Tibial artery (tissue), 4 donors: ENCODE results near the gene FHDC1.
A peak's percentile ranks its signal among the peaks of the same experiment; 100 is the strongest.

Experiments used
- DNase-seq, 2 donors: peaks; one replicate each; pipeline ENCODE4 v3.0.0-alpha.2; 2019
- H3K27ac ChIP-seq, 2 donors: fragments of 200-600 bp; sonication (generic) in 1 of 2; 1 replicate in 1 of 2; 2 replicates in 1 of 2; pipeline ENCODE4 v1.5.1; 2018 to 2019; ENCODE audit warnings: mild to moderate bottlenecking in 1 of 2
- H3K27me3 ChIP-seq, 2 donors: fragments of 200-600 bp; sonication (generic) in 1 of 2; one replicate each; pipeline versions ENCODE4 v1.5.1 to v1.6.0; 2016 to 2019
- H3K36me3 ChIP-seq, 3 donors: fragments of 200-600 bp; sonication (generic) in 2 of 3; one replicate each; pipeline ENCODE4 v1.5.1; 2016 to 2019; ENCODE audit warnings: mild to moderate bottlenecking in 2 of 3
- H3K4me1 ChIP-seq, 4 donors: fragments of 200-600 bp; sonication (generic) in 2 of 4; 1 replicate in 3 of 4; 2 replicates in 1 of 4; pipeline ENCODE4 v1.5.1; 2016 to 2019
- H3K4me3 ChIP-seq, 2 donors: fragments of 200-600 bp; sonication (generic) in 1 of 2; 1 replicate in 1 of 2; 2 replicates in 1 of 2; pipeline ENCODE4 v1.5.1; 2018 to 2019; ENCODE audit warnings: mild to moderate bottlenecking in 2 of 2
- H3K9me3 ChIP-seq, 3 donors: fragments of 200-600 bp; sonication (generic) in 1 of 3; one replicate each; pipeline ENCODE4 v1.5.1; 2016 to 2019
- intact Hi-C: fragments of 100-400 bp; cut with DNase I; formaldehyde crosslinking; loops from one replicate; pipeline ENCODE4 v1.15.0; 2023; ENCODE audit warnings: low total_unique reads
- TF ChIP-seq, protein P1 (sequence below), 2 experiments: fragments of 200-600 bp in 1 of 2; fragments of 450-650 bp in 1 of 2; IDR thresholded peaks; one replicate each; pipeline ENCODE4 v1.5.1; 2017 to 2019; ENCODE audit warnings: antibody characterized with exemption in 2 of 2, mild to moderate bottlenecking in 1 of 2, moderate library complexity in 1 of 2

The FHDC1 gene

DNA sequence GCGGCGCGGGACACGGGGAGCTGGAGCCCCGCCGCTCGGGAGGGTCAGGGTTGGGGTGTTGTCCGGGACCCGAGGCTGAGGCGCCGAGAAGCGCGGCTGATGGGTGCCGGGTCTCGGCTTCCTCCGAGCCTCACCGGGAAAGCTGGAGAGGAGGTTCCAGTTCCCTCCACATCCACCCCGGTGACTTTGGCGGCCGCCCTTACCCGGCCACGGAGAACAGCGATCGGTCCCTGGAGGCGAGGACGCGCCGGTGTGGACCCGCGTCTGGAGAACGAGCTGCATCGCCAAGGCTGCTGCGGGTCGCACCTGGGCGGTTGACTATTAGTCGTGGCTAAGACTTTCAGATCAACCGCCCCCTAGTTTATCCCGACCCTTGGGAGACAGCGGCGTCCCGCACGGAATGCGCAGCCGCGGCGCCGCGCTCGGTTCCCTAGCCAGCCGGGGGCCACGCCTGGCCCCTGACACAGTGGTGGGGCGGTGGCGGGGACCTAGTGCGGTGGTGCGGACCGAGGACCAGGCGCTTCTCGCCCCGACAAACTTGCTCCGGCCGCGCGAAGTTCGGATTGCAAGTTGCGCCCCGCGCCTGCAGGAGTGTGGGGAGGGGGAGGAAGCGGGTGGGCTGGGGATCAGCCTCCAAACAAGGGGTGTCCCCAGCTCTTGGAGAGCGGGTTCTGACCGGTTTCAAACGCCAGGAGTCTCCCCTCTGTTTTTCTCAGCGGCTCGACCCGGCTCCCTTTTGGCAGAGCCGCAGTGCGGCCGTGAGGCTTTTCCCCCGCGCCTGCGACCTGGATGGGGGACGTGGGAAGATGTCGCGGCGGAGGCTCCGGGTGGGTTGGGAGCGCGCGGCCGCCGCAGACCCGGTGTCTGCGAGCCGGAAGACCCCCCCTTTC, 568 bp downstream of the FHDC1 start:
- DNase-seq = no peak
- Histone ChIP-seq H3K36me3 (no peaks in the 10 kb centered on the region), H3K4me1 (peaks cover 0 to 33% (median 23%) of the 10 kb centered on the region in 4 donors), H3K9me3 (no peaks in the 10 kb centered on the region), H3K4me3 (peak overlapping the region; percentile 54 to 70), H3K27ac (no peak overlapping the region), H3K27me3 (peaks cover 0 to 41% of the 10 kb centered on the region in 2 donors)
- TF ChIP-seq, protein P1, sequence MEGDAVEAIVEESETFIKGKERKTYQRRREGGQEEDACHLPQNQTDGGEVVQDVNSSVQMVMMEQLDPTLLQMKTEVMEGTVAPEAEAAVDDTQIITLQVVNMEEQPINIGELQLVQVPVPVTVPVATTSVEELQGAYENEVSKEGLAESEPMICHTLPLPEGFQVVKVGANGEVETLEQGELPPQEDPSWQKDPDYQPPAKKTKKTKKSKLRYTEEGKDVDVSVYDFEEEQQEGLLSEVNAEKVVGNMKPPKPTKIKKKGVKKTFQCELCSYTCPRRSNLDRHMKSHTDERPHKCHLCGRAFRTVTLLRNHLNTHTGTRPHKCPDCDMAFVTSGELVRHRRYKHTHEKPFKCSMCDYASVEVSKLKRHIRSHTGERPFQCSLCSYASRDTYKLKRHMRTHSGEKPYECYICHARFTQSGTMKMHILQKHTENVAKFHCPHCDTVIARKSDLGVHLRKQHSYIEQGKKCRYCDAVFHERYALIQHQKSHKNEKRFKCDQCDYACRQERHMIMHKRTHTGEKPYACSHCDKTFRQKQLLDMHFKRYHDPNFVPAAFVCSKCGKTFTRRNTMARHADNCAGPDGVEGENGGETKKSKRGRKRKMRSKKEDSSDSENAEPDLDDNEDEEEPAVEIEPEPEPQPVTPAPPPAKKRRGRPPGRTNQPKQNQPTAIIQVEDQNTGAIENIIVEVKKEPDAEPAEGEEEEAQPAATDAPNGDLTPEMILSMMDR (IDR thresholded peaks at IDR 0.05) = no peak
- intact Hi-C loops = no loop called here

DNA sequence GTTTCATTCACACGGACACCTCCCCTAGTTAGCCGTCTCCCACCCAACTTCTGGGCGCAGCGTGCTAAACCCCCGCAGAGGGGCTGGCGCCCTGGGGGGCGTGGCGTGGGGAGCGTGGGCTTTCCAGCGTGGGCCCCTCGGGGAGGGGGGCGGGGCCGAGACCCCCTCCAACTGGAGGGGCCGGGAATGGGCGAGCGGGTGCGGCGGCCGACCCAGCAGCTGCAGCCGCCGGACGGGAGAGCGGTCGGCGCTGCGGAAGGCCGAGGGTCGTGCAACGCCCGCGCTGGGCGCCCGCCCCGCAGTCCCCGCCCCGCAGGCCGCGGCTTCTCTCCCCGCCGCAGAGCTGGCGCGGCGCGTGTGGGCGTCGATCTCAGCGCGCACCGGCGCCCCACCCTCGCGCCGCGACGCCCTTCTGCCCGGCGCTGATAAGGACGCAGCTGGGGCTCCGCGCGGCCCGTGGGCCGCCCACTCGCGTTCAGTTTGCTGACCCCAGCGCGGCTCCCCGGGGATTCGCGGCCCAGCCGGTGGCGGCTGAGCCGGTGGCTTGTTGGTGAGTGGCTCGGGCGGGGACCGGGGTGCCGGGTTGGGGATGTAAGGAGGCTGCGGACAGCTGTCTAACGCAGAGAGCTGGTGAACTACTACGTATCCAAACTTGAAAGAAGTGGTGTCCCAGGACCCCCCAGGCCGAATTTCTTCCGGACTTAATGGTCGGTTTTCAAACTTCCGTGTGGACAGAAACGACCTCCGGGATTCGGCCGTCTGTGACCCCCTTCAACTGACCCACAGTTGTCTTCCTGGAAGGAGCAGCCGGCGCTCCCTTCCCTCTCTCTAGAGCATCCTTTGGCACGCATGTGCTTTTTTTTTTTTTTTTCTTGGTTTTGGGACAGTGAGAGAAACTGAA, 1.5 kb downstream of the FHDC1 start:
- H3K4me3 ChIP-seq = peak overlapping the region; percentile 54 to 70
- peaks cover 0 to 41% of the 10 kb centered on the region in 2 donors for H3K27me3 ChIP-seq
- TF ChIP-seq, protein P1 (IDR thresholded peaks at IDR 0.05) = no peak
- H3K36me3 ChIP-seq = no peaks in the 10 kb centered on the region
- DNase-seq = no peak
- peaks cover 0 to 33% (median 23%) of the 10 kb centered on the region in 4 donors for H3K4me1 ChIP-seq
- H3K27ac ChIP-seq = no peak overlapping the region
- H3K9me3 ChIP-seq = no peaks in the 10 kb centered on the region
- intact Hi-C loops = no loop called here

DNA sequence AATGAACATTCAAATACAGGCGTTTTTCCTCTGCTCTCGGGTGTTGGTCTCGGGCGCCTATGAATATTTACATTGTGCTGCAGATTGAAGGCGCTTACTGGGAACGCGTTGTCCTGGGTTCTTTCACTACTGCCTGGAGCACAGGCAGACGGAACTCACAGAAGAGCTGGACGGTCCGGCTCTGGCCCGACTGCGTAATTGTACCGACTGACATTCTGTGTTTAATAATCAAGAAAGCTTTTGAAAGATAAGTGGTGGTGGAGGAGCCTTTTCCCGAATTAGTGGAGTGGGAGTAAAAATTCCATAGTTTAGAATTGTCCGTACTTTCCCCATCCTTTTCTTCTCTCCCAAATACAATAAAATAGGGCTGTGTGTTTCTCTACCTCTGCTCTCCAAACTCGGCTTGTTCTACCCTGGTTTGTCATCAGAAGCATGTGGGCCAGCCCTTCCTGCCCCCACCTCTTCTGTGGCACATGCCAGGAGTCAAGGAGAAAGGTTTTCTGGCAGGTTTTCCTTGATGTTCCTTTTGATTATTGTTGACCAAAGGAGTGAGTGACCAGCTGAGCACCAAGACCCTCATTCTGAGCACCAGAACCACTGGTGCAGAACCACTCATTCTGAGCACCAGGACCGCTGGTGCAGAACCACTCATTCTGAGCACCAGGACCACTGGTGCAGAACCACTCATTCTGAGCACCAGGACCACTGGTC, 2.3 kb downstream of the FHDC1 start:
- DNase-seq = no peak
- peaks cover 0 to 41% of the 10 kb centered on the region in 2 donors for H3K27me3 ChIP-seq
- H3K9me3 ChIP-seq = no peaks in the 10 kb centered on the region
- peak overlapping the region; percentile 54 to 70 for H3K4me3 ChIP-seq
- TF ChIP-seq, protein P1 (IDR thresholded peaks at IDR 0.05) = no peak
- no peaks in the 10 kb centered on the region for H3K36me3 ChIP-seq
- H3K4me1 ChIP-seq = peaks cover 0 to 33% (median 23%) of the 10 kb centered on the region in 4 donors
- intact Hi-C loops = no loop called here
- H3K27ac ChIP-seq = no peak overlapping the region

DNA sequence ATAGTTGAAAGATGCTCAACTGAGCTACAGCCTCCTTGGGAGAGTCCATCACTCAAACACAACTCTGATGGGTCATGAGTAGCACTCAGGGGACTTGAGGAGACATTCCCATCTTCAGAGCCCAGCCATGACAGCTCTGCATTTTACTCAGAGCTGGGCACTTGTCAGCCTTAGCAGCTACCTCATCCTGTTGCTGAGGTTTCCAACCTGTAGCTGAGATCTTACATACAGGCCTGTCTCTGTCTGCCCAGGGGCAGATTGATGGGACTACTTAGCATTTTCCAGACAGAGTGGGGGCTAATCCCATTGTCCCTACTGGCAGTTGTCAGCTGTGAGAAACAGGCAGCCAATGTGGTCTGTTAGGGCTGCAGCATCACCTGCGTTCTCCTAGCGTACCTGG, 3.5 kb downstream of the FHDC1 start:
- TF ChIP-seq, protein P1 (IDR thresholded peaks at IDR 0.05) = no peak
- DNase-seq = no peak
- Histone ChIP-seq H3K27me3 (peaks cover 0 to 41% of the 10 kb centered on the region in 2 donors), H3K9me3 (no peaks in the 10 kb centered on the region), H3K4me1 (peaks cover 0 to 33% (median 23%) of the 10 kb centered on the region in 4 donors), H3K36me3 (no peaks in the 10 kb centered on the region), H3K4me3 (no peak overlapping the region), H3K27ac (no peak overlapping the region)
- intact Hi-C loops = no loop called here

DNA sequence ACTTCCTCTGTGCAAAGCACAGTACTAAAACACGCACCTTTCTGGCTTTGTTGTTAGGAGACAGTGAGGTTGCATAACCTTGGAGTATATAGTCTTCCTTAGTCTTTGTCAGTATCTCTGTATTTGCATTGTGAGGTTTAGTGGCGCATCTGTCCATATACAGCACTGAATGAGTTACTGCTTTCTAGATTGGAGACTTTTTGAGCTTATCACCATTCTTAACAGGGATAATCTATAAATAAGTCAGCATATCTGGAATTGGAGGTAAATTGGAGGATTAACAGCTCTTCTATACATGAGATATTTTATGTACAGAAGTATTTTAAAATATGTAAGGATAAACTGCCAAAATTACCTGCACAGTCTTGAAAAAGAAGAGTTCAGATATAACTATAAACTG, 4.3 kb downstream of the FHDC1 start:
- no peak for DNase-seq
- no peak overlapping the region for H3K27ac ChIP-seq
- TF ChIP-seq, protein P1 (IDR thresholded peaks at IDR 0.05) = no peak
- intact Hi-C loops = no loop called here
- peaks cover 0 to 32% (median 21%) of the 10 kb centered on the region in 4 donors for H3K4me1 ChIP-seq
- no peak overlapping the region for H3K4me3 ChIP-seq
- peaks cover 0 to 39% of the 10 kb centered on the region in 2 donors for H3K27me3 ChIP-seq
- H3K36me3 ChIP-seq = no peaks in the 10 kb centered on the region
- no peaks in the 10 kb centered on the region for H3K9me3 ChIP-seq
